Chondrocyte (in vitro differentiated cells): Measurements from ENCODE around the gene BTBD16. TPM values are rescaled to one million over a fixed set of nuclear protein-coding genes. Genes with fewer than 3 reads are reported as not detected.

Experiments
- DNase-seq: peaks from one replicate; pipeline ENCODE4 v3.0.0; 2021; ENCODE audit warnings: mixed read lengths, low spot score
- H3K27ac Mint-ChIP-seq: one replicate; pipeline ENCODE4 v1.8.0; 2021; ENCODE audit warnings: mild to moderate bottlenecking, moderate library complexity, mixed read lengths; ENCODE audit not compliant: unreplicated experiment
- H3K27me3 Mint-ChIP-seq: 2 replicates; pipeline ENCODE4 v1.8.0; 2021; ENCODE audit warnings: low read depth, mixed read lengths
- H3K36me3 Mint-ChIP-seq: 2 replicates; pipeline ENCODE4 v1.8.0; 2021; ENCODE audit warnings: low read depth, mixed read lengths
- H3K4me1 Mint-ChIP-seq: 2 replicates; pipeline ENCODE4 v1.8.0; 2021; ENCODE audit warnings: low read depth, mild to moderate bottlenecking, mixed read lengths
- H3K4me3 Mint-ChIP-seq: one replicate; pipeline ENCODE4 v1.8.0; 2021; ENCODE audit warnings: mild to moderate bottlenecking, moderate library complexity, mixed read lengths; ENCODE audit not compliant: unreplicated experiment
- H3K9me3 Mint-ChIP-seq: 2 replicates; pipeline ENCODE4 v1.8.0; 2021; ENCODE audit warnings: low read depth, mixed read lengths
- CTCF ChIP-seq: fragments of 200-600 bp; sonication (generic); IDR thresholded peaks from 2 replicates; pipeline ENCODE4 v1.5.0; 2021; ENCODE audit warnings: antibody characterized with exemption, mild to moderate bottlenecking, moderate library complexity
- total RNA-seq: library from RNA; stranded (reverse); gene quantifications from 3 replicates; pipeline ENCODE4 v1.2.1, GENCODE V29; 2021

BTBD16 gene
- total RNA-seq, 1 donor from 2014 or later = 0.10 TPM

- no peaks in the 10 kb centered on the region for H3K27me3 Mint-ChIP-seq
- H3K36me3 Mint-ChIP-seq = peaks cover 21% of the 10 kb centered on the region
- no peak for DNase-seq
- no peak overlapping the region for H3K27ac Mint-ChIP-seq
- TF ChIP-seq CTCF = no peak
- peaks cover 2% of the 10 kb centered on the region for H3K9me3 Mint-ChIP-seq
- peaks cover 21% of the 10 kb centered on the region for H3K4me1 Mint-ChIP-seq
- no peak overlapping the region for H3K4me3 Mint-ChIP-seq
Measured at GRCh38 chr10:122257041-122257440, 14.1 kb upstream of the BTBD16 start.

DNA sequence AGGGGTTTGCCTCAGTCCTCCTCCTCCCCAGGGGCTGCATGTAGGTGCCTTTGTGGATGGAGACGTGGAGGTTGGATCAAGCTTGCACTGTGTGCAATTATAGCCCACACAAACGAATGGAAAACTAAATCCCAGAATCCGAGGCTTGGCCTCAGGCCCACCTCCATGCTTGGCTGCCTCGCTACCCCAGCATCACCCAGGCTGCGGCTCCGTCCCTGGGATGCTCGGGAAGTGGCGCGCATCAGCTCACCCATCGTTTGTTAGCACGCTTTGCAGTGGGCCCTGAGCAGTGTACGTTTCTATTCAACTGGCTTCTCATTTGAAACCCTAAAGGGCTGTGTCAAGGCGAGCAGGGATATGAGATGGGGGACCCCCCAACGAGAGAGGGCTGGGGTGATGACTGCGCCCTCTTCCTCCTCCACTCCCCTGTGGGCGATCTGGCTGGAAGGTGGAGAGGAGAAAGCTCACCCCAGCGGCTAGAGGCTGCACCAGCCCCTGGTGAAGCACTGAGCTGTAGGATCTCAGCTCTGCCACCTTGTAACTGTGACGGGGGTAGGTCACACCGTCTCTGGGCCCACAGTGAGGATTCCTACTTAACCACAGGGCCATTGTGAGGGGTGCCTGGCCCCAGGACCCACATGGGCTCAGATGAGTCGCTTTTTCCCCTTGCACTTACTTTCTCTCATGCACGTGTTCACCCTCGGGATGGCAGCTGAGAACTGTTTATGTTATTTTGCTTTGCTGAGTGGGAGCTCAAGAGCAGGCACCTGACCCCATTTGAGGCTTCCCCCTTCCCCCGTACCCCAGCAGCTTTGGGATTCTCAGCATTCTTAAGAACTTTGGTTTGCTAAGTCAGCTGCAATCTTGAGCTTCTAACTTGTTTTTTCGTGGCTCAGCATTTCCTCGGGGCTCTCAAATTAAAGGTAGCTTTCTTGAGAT, 12.7 kb upstream of the BTBD16 start:
- Mint-ChIP-seq H3K9me3 (peaks cover 11% of the 10 kb centered on the region), H3K4me1 (peaks cover 26% of the 10 kb centered on the region), H3K36me3 (peaks cover 27% of the 10 kb centered on the region), H3K4me3 (no peak overlapping the region), H3K27ac (peak overlapping the region; percentile 69), H3K27me3 (no peaks in the 10 kb centered on the region)
- no peak for DNase-seq
- TF ChIP-seq CTCF = no peak

DNA sequence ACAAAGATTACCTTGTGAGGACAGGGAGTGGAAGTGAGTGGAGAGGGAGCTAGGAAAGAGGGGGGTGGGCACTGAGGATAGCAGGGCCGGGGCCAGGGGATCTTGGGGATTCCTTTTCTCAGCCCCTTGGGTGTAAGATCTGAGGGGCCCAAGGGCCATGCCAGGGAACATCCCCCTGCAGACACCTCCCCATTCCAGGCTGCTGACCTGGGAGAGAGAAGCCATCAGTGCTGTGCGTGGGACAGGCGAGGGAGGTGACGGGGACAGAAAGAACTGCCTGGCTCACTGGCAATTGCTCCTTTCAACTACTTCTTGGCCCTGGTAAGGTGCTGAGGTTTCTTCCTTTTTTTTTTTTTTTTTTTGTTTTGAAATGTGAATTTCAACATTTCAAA, 12.0 kb upstream of the BTBD16 start:
- Mint-ChIP-seq H3K27ac (peak overlapping the region; percentile 69), H3K4me3 (no peak overlapping the region)

GRCh38 chr10:122261584-122261983, 9.5 kb upstream of the BTBD16 start:
- Mint-ChIP-seq H3K4me1 (peaks cover 52% of the 10 kb centered on the region), H3K27ac (no peak overlapping the region), H3K4me3 (no peak overlapping the region), H3K9me3 (peaks cover 15% of the 10 kb centered on the region), H3K36me3 (peaks cover 24% of the 10 kb centered on the region), H3K27me3 (no peaks in the 10 kb centered on the region)
- no peak for DNase-seq
- TF ChIP-seq CTCF = no peak

More for the DNA sequence above, 12.0 kb upstream of the BTBD16 start:
- peaks cover 15% of the 10 kb centered on the region for H3K9me3 Mint-ChIP-seq
- no peak for TF ChIP-seq CTCF
- peaks cover 32% of the 10 kb centered on the region for H3K4me1 Mint-ChIP-seq
- H3K36me3 Mint-ChIP-seq = peaks cover 24% of the 10 kb centered on the region
- no peaks in the 10 kb centered on the region for H3K27me3 Mint-ChIP-seq
- DNase-seq = no peak

DNA sequence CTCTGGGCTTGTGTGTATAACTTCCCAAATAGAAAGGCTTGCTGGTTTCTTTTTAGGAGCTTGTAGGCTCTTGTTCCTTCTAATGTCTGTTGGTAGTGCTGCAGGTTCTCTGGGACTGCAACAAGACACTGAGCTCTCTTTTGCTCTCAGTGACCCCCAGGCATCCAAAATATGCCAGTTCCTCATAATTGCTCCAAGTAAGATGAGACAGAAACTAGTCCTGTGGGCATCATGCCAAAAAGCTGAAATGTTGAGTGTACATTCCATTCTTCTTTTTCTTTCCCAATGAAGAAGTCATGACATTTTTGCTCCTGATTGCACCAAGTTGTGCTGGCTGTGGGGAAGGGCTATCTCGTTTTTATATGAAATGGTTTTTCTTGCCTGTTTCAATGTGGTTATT, 7.1 kb upstream of the BTBD16 start:
- no peak for DNase-seq
- peaks cover 38% of the 10 kb centered on the region for H3K4me1 Mint-ChIP-seq
- H3K9me3 Mint-ChIP-seq = peaks cover 15% of the 10 kb centered on the region
- peak overlapping the region; percentile 7 for H3K4me3 Mint-ChIP-seq
- TF ChIP-seq CTCF = no peak
- peaks cover 25% of the 10 kb centered on the region for H3K36me3 Mint-ChIP-seq
- H3K27ac Mint-ChIP-seq = peak overlapping the region; percentile 88
- H3K27me3 Mint-ChIP-seq = no peaks in the 10 kb centered on the region
